Colon (tissue), 2 donors: ENCODE data around the gene AP2S1.
"Not testable (repeated sequence)": the region's sequence is repeated elsewhere in the genome, so short reads cannot be mapped to it uniquely, and the experiment has no call there.

ENCODE experiments used
- FAIRE-seq: peaks from 2 replicates; lab custom pipeline; 2012; peaks lifted over from hg19 to GRCh38; lab: Jason Lieb, UNC
- donor health status: control.
- donor health status: control.

Gene AP2S1

GRCh38 chr19:46840498-46840942 lies 10.1 kb downstream of the AP2S1 start:
- no peak for FAIRE-seq

- FAIRE-seq, result no peak
Measured at GRCh38 chr19:46839752-46840497, 10.7 kb downstream of the AP2S1 start.

GRCh38 chr19:46838160-46838559 lies 12.5 kb downstream of the AP2S1 start:
- FAIRE-seq, result no peak

- no peak for FAIRE-seq
Measured at GRCh38 chr19:46834984-46835383, 15.7 kb downstream of the AP2S1 start.

- no peak for FAIRE-seq
Measured at GRCh38 chr19:46834121-46834520, 16.5 kb downstream of the AP2S1 start.

- FAIRE-seq, result no peak
Measured at GRCh38 chr19:46830864-46831263, 19.8 kb downstream of the AP2S1 start.

GRCh38 chr19:46828484-46828883 lies 22.2 kb downstream of the AP2S1 start:
- FAIRE-seq, result no peak

- no peak for FAIRE-seq
Measured at GRCh38 chr19:46825731-46826055, 25.0 kb downstream of the AP2S1 start.

GRCh38 chr19:46824890-46825730 lies 25.5 kb downstream of the AP2S1 start:
- no peak for FAIRE-seq

- FAIRE-seq, result no peak
Measured at GRCh38 chr19:46823049-46823448, 27.6 kb downstream of the AP2S1 start.

GRCh38 chr19:46822410-46822787 lies 28.2 kb downstream of the AP2S1 start:
- not testable (repeated sequence) for FAIRE-seq

- FAIRE-seq, result no peak
Measured at GRCh38 chr19:46821512-46822409, 28.9 kb downstream of the AP2S1 start.

GRCh38 chr19:46818812-46819211 lies 31.8 kb downstream of the AP2S1 start:
- no peak for FAIRE-seq

GRCh38 chr19:46815833-46816627 lies 34.6 kb downstream of the AP2S1 start:
- FAIRE-seq, result no peak

GRCh38 chr19:46813839-46814358 lies 36.7 kb downstream of the AP2S1 start:
- no peak for FAIRE-seq

- FAIRE-seq, result no peak
Measured at GRCh38 chr19:46812977-46813838, 37.4 kb downstream of the AP2S1 start.

- FAIRE-seq, result no peak
Measured at GRCh38 chr19:46809534-46810272, 40.9 kb downstream of the AP2S1 start.

- FAIRE-seq, result no peak
Measured at GRCh38 chr19:46806656-46807055, 44.0 kb downstream of the AP2S1 start.

- not testable (repeated sequence) for FAIRE-seq
Measured at GRCh38 chr19:46804432-46804831, 46.2 kb downstream of the AP2S1 start.

GRCh38 chr19:46803555-46803954 lies 47.1 kb downstream of the AP2S1 start:
- no peak for FAIRE-seq
